ENCODE measurements around the gene ABCA9.
"Not testable (repeated sequence)": the region's sequence is repeated elsewhere in the genome, so short reads cannot be mapped to it uniquely, and the experiment has no call there.

Gene ABCA9

DNA sequence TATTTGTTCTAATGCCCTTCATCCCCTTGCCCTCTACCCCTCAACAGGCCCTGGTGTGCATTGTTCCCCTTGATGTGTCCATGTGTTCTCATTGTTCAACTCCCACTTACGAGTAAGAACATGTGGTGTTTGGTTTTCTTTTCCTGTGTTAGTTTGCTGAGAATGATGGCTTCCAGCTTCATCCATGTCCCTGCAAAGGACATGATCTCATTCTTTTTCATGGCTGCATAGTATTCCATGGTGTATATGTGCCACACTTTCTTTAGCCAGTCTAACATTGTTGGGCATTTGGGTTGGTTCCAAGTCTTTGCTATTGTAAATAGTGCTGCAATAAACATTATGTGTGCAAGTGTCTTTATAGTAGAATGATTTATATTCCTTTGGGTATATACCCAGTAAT is 112.9 kb downstream of the ABCA9 start:
- not testable (repeated sequence) for DNase-seq

- DNase-seq = no peak
Observed at GRCh38 chr17:68944435-68945035, 116.2 kb downstream of the ABCA9 start.

- DNase-seq = not testable (repeated sequence)
Observed at GRCh38 chr17:68943812-68944182, 116.9 kb downstream of the ABCA9 start.

GRCh38 chr17:68943123-68943811 is 117.5 kb downstream of the ABCA9 start:
- no peak for DNase-seq

DNA sequence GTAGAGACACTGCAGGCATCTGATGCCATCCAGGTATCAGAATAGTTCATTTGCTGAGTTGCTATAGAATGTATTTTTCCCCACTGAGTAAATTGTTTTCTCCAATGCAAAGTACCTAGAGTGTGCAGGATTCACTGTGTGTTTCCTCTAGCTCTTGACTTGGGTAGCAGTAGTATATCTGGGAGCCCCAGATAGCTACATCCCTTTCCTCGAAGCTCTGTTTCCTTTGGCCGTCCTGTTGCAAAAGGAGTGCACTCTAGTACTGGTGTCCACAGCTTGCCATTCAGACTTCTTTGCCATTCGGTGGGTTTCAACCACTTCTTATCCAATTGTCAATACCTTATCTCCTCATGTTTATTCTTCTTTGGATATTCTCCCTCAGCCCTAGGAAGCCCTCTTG is 118.3 kb downstream of the ABCA9 start:
- no peak for DNase-seq

- no peak for DNase-seq
Observed at GRCh38 chr17:68941761-68942160, 119.0 kb downstream of the ABCA9 start.

DNA sequence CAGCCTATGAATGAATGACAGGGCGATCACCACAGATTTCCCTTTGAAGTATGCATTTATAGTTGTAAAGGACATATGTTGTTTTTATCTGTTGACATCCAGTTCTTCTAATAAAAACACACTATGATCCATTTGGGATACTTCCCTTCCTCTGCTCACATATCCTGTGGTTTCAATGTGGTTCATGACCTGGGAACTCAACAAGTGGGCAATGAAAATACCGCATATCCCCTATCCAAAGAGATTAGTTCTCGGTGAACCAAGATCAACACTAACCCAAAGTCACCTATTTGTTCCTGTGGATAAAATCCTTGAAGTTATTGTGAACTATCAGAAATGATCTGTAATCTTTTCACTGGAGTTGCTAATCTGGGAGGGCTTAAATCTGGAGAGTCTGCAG is 121.5 kb downstream of the ABCA9 start:
- no peak for DNase-seq

DNA sequence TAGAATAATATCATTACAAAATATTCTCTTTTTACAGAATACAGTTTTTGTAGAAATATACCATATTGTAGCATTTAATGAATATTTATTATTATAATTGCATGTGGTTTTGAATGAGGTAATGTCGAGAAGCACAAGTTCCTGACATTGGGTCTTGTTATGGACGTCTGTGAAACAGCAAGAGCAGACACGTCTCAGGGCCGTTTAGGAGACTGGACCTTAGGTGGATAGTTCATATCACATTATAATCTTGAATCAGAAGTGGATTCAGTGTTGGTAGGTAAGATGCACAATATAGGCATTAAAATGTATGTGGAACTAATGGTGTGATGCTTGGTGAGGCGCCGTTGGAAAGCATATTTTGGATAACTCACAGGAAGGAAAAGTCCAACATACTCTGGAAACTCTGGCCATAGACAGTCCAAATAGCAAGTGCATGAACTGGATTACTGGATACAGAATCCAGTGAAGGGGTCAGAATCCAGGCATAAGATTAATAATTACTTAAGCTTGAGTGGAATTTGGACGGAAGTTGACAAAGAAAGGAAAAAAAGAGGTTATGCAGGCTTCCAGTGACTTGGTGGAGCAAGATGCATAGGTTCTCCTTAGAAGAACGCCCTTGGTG is 122.7 kb downstream of the ABCA9 start:
- no peak for DNase-seq

DNA sequence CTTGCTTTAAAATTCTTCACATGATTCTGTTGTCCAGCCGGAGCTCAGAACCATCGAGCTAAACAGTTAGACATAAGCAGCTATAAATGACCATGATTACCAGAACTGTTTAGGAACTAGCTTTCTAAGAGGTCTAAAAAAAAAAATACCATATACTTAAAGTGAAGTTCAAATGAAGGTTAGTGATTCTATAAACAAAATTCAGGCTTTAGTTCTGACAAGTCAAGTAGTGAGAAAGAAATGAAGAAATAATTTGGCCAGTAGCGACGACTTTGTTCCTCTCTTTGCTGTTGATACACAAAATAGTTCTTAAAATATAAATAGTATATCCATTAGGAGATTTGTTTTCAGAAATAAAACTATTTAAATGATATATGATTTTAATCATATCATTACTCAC is 133.2 kb downstream of the ABCA9 start:
- DNase-seq = no peak

DNA sequence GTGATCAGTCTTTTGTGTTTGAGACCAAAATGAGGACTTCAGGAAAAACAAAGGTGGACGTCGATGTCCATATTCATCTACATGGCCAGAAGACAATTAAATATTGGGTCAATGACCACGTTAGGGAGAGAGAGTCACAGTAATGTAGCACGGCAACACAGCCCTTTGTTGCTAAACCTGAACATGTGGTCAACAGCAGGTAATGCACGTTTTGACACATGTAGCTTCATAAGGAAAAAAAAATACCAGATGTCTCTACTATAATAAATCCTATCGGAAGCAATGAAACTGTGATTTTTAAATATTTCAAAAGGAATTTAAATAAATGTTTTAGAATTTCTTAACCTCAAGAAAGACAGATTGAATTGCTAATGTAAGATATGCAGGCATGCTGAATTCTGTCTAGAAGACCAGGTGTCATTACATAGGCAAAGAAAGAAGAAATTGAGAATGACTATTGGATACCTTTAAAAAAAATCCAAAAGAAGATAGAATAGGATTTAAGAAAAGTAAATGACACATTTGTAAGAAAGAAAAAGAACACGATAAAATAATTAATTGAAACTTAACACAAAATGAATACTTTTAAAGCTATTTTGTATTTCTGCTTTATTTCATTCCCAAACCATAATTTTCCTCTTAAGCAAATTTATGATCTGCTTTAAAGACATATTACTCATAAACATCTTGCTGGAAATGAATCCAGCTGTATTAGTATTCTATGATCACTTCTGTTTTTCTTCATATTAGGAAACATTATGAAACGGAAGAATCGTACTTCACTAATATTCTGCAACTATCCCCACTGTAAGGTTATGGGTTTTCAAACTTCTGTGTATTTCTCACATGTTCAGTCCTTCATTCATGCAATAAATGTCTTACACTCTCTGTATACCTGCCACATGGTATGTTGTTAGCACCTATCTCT is 135.7 kb downstream of the ABCA9 start:
- DNase-seq = no peak
